Skin epidermis (tissue), 12 donors: ENCODE results near the gene CARS1.

Source experiments
- H3K27ac ChIP-seq, 21 experiments: fragments of 200-600 bp; sonication (generic) in 11 of 21; one replicate each; pipeline ENCODE4 v1.5.0; 2020; ENCODE audit warnings: mild to moderate bottlenecking in 3 of 21, inconsistent platforms in 2 of 21, moderate library complexity in 2 of 21
- H3K4me3 ChIP-seq, 7 experiments: fragments of 200-600 bp; sonication (generic) in 2 of 7; one replicate each; pipeline ENCODE4 v1.5.0; 2020; ENCODE audit warnings: inconsistent platforms in 2 of 7, mild to moderate bottlenecking in 2 of 7, moderate library complexity in 1 of 7

The CARS1 gene

GRCh38 chr11:3091081-3091845 is 34.0 kb upstream of the CARS1 start:
- Histone ChIP-seq H3K4me3 (no peak overlapping the region), H3K27ac (no peak overlapping the region)

- H3K27ac ChIP-seq, result no peak overlapping the region
- no peak overlapping the region for H3K4me3 ChIP-seq
Observed at GRCh38 chr11:3090096-3090901, 33.1 kb upstream of the CARS1 start.

GRCh38 chr11:3089236-3090061 is 32.2 kb upstream of the CARS1 start:
- H3K27ac ChIP-seq, result no peak overlapping the region
- no peak overlapping the region for H3K4me3 ChIP-seq

- Histone ChIP-seq H3K4me3 (no peak overlapping the region), H3K27ac (no peak overlapping the region)
Observed at GRCh38 chr11:3088806-3089205, 31.6 kb upstream of the CARS1 start.

GRCh38 chr11:3087821-3088800 is 30.9 kb upstream of the CARS1 start:
- no peak overlapping the region for H3K27ac ChIP-seq
- no peak overlapping the region for H3K4me3 ChIP-seq

- H3K4me3 ChIP-seq, result no peak overlapping the region
- H3K27ac ChIP-seq, result no peak overlapping the region
Observed at GRCh38 chr11:3087373-3087772, 30.1 kb upstream of the CARS1 start.

- no peak overlapping the region for H3K4me3 ChIP-seq
- H3K27ac ChIP-seq, result no peak overlapping the region
Observed at GRCh38 chr11:3086671-3087150, 29.5 kb upstream of the CARS1 start.

GRCh38 chr11:3086114-3086513 is 28.9 kb upstream of the CARS1 start:
- Histone ChIP-seq H3K4me3 (no peak overlapping the region), H3K27ac (no peak overlapping the region)

- Histone ChIP-seq H3K4me3 (no peak overlapping the region), H3K27ac (no peak overlapping the region)
Observed at GRCh38 chr11:3085052-3085451, 27.8 kb upstream of the CARS1 start.

GRCh38 chr11:3083321-3083720 is 26.1 kb upstream of the CARS1 start:
- Histone ChIP-seq H3K27ac (no peak overlapping the region), H3K4me3 (no peak overlapping the region)

- Histone ChIP-seq H3K4me3 (no peak overlapping the region), H3K27ac (no peak overlapping the region)
Observed at GRCh38 chr11:3081386-3081751, 24.1 kb upstream of the CARS1 start.

GRCh38 chr11:3080733-3081385 is 23.6 kb upstream of the CARS1 start:
- H3K4me3 ChIP-seq, result no peak overlapping the region
- H3K27ac ChIP-seq, result no peak overlapping the region

- no peak overlapping the region for H3K4me3 ChIP-seq
- H3K27ac ChIP-seq, result no peak overlapping the region
Observed at GRCh38 chr11:3080104-3080503, 22.9 kb upstream of the CARS1 start.

GRCh38 chr11:3077846-3078440 is 20.7 kb upstream of the CARS1 start:
- Histone ChIP-seq H3K4me3 (no peak overlapping the region), H3K27ac (no peak overlapping the region)

GRCh38 chr11:3077189-3077836 is 20.1 kb upstream of the CARS1 start:
- H3K4me3 ChIP-seq, result no peak overlapping the region
- H3K27ac ChIP-seq, result no peak overlapping the region

- Histone ChIP-seq H3K27ac (no peak overlapping the region), H3K4me3 (no peak overlapping the region)
Observed at GRCh38 chr11:3074912-3075589, 17.8 kb upstream of the CARS1 start.

- H3K27ac ChIP-seq, result peak overlapping the region in 5 of 21 experiments; percentile 1 to 73 (median 43)
- H3K4me3 ChIP-seq, result no peak overlapping the region
Observed at GRCh38 chr11:3073029-3073435, 15.8 kb upstream of the CARS1 start.
